ENCODE measurements around the gene AMBRA1.

AMBRA1 gene

DNA sequence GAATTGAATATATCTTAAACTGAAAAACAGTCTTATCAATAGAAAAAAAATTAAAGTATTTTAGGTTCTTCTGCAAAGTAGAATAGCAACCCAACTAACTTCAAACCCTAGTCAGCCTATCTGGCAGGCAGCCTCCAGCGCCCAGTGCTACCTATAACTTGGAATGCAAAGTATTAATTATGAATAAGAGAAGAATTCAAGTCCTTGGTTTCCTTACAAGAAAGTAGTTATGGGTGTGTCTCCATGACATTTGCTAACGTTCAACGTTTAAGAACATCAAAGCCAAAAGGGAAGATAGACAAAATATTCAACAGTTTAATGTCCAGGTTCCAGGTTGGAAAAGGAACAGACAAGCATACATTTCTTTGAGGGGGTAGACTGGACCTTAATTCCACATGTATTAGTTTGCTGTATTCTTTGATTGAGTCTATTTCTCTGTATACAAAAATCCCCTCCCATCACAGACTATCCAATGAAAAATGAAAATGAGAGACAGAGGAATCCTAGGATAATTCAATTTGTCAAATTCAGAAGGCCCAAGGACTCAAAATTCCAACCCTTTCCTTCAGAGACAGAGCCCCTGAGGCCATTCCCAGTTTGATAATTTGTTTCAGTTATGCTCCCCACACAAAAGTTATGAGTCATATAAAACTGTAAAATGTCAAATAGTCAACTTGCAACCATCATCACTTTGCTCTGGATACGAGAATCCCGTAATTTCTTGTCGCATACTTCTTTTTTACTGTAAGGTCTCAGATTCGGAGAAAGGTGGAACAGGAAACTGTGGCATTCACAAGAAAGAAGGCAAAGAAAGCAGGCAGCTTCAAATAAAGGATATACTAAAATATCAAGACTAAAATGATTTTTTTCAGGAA is 118.5 kb downstream of the AMBRA1 start:
- DNase-seq (ENCODE audit: low spot score), result no peak

DNA sequence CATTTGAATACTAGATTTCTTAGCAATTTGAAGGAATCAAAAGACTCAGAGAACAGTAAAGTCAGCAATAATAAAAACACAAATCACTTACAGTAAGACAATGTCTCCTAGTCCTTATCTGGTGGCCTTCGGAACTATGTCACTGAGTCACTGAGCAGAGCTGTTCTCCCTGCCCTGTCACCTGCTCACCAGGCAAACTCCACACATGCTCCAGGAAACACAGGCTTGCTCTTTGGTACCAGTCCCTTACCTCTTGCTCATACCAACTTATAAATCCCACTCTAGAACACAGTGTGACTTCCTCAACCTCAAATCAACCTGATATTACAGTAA is 121.2 kb downstream of the AMBRA1 start:
- DNase-seq (ENCODE audit: low spot score), result no peak

DNA sequence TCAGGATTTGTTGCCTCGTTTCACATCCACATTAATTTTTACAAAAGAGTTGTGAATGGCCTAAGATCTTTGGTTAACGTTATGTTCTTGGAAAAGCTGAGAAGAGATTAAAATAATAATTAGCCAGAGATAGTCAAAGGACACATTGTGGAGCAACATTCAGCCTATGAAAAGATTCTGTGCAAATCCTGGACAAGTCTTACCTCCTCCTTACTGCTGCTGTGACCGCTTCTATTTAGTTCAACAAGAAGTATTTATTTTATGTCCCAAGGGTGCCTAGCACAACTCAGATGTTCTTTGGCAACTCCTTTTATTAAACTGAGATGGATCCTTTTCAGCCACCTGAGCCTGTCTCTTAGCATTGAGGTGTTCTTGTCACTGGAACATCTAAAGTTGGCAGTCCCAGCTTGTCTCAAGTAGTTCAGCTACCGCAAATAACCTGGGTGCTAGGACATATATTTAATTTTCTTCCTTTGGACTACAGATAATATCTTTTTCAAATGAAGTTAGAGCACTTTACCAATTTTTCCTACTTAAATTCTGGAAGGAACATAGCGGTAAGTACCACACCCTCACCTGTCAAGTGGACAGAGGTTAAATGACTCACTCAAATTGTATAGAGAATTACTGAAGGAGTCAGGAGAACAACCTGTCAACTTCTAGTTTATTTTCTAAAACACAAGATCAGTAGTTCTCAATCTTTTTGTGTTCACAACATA is 121.7 kb downstream of the AMBRA1 start:
- DNase-seq (ENCODE audit: low spot score), result no peak

DNA sequence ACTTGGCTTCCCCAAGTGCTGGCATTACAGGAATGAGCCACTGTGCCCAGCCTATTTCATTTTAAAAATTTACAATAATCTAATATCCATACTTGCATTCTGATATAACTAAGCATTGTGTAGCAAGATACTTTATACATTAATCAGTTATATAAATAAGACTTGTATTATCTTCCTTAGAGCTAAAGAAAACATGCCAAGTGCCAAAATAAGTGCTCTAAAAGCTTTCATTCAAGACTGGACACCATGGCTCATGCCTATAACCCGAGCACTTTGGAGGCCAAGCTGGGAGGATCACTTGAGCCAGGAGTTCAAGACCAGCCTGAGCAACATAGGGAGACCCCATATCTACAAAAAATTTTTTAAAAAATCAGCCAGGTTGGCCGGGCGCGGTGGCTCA is 123.9 kb downstream of the AMBRA1 start:
- DNase-seq (ENCODE audit: low spot score), result no peak

DNA sequence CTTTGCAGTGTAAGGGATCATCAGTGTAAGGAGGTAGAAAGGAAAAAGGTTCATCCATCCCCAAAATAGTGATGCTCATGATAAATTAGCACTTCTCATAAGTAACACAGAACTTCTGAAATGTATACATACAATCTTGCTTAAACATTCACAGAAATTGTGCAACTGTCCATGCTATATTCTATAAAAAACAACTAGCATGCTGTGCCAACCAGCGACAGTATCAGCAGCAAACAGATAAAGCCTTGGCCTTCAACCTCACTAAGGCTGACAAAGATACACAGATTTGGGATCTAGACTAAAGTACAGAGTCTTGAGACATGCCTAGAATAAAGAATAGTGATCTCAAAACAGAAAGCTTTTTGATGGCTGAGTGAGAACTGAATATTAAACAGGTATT is 128.1 kb downstream of the AMBRA1 start:
- DNase-seq (ENCODE audit: low spot score), result no peak

DNA sequence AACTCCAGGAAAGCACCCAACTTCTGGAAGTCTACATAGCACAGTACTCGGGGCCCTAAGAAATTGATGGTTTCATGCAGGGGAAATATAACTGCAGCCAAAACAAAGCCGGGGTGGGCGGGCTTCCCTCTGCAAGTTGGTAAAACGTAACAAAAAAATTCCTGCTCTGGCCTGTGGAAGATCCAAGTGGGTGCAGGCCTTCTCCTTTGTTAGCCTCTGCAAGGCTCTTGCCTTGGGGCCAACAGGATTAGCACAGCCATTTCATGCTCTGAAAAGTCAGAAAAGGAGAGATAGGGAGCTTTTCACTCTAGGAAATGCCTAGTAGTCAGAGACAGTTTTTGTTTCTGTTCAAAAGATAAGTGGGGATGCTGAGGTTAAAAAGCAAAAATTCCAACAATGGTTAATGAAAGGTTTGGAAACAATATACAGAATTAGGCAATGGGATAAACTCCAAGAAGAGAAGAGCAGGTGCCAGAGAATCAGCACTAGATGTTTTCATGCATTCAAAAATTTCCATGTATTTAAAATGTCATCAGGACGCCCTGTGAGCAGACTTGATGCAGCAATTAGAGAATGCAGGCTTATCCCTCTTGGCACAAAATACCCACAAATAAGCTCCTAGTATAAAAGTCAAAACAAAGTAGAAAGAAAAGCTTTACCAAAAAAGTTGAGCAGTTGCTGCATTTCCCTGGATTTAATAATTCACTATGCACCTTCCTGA is 130.0 kb downstream of the AMBRA1 start:
- DNase-seq (ENCODE audit: low spot score), result no peak

DNA sequence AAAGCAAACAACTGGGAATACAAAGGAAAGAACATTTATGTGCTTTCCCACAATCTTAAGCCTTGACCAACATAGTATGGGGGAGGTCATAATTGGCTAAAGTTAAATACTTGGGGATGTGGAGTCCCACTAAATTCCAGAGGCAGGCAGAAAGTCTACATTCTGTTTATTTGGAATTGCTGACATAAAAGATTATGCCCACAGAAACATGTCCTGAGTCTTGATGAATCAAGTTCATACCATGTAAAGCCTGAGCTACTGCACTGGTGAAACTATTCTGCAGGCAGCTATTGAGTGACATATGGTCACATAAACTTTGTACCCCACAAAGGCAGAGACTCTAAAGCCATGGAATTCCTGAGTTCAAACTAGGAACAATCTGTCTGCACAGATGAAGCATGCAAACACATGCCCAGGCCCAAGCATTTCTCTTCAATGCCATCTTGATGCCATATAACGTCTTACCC is 132.3 kb downstream of the AMBRA1 start:
- DNase-seq (ENCODE audit: low spot score), result no peak

DNA sequence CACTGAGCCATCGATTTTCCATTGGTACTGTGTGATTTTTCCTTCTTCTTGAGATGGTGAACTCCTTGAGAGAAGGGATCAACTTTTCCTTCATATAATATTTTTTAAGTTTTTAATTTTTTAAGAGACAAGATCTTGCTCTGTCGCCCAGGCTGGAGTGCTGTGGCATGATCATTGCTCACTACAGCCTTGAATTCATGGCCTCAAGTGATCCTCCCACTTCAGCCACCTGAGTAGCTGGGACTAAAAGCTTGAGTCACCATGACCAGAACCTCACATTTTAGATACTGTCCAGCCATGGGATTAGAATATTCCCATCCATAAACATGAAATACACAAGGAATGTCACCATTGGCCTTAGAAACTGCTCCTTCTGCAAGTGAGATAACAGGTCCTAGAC is 135.3 kb downstream of the AMBRA1 start:
- DNase-seq (ENCODE audit: low spot score), result no peak

DNA sequence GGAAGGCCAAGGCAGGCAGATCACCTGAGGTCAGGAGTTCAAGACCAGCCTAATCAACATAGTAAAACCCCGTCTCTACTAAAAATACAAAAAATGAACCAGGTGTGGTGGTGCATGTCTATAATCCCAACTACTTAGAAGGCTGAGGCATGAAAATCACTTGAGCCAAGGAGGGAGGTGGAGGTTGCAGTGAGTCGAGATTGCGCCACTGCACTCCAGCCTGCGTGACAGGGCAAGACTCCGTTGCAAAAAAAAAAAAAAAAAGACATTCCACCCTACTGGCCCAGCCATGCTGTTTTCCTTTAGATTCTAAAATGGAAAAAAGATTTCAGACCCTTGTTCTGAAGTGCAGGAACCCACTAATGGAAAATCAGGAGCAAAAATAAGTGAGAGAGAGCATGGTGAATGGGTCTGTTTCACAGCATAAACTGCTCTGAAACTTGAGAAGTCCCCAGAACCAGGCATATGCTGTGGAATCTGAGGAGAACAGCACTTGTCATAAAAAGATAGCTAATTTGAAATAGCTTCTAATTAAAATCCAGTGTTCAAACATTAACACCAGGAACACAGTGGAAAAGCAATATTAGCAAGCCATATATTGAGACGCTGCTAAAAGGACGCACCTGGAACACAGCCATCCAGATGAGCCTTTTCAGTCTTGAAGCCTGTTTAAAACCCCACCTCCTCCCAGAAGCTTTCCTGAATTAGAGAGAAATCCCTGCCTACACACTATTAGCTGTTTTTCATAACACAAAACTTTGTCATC is 136.0 kb downstream of the AMBRA1 start:
- DNase-seq (ENCODE audit: low spot score), result no peak

DNA sequence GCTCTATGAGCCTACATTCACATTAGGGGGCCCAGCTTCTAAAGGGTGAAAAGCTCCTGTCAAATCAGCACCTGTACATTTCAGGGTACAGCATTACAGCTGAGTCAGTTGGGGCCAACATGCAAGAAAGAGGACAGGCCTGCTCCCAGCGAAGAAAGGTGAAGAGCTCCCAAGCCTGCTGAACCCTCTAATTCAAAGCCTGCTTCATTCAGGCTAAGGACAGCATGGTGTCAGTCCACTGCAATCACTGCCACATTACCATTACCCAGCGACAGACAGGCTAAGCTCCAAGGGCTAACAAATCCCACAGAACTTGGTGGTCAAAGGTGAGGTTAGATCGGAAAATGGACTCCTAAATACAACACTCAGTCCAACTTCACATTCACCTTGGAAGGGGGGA is 136.8 kb downstream of the AMBRA1 start:
- no peak for DNase-seq (ENCODE audit: low spot score)

DNA sequence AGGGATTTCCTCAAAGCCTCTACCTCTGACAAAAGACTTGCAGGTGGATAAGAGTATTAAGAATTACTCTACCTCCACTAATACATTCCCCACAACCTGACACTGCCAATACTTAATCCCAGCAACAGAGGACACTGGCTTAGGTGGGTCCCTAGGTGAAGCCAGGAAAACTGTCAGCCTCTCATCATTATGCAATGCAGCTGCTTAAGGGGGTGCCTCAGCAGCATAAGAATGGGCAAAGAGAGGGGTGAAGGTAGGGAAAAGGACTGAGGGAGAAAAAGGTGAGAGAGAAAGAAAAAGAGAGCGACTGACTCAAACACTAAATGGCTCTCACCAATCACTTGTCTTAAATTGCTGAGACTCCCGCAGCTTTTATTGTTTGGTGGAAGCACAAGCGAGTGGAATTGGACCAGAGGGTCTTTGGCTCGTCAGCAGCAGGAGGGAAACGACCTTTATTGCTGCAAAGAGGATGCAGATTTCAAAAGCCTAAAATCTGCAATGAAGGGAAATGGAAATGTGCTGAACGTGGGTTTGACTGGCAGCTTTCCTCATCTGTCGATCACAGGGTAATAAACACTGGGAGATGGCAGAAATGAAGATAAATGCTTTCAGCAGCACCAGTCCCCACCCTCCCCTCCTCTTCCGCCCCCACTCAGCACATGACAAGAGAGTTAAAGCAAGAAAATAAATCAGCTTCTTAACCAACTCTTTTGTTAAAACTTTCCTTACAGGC is 137.4 kb downstream of the AMBRA1 start:
- no peak for DNase-seq (ENCODE audit: low spot score)

DNA sequence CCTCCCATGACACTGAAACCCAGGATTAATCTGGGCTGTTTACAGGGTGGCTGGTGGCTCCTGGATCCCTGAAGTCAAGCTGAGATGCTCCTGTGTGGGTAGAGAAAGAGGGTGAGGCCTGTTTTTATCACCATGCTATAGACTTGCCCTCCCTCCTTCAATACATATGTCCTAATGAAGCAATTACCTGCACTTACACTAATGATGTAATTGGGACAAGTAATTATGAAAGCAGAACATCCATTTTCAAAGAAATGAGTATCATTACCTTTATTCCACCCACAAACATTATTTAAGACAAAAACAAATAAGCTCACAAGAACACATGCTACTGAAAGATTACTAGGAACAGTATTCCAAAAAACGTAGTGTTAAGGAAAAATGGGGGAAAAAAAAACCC is 138.0 kb downstream of the AMBRA1 start:
- no peak for DNase-seq (ENCODE audit: low spot score)

DNA sequence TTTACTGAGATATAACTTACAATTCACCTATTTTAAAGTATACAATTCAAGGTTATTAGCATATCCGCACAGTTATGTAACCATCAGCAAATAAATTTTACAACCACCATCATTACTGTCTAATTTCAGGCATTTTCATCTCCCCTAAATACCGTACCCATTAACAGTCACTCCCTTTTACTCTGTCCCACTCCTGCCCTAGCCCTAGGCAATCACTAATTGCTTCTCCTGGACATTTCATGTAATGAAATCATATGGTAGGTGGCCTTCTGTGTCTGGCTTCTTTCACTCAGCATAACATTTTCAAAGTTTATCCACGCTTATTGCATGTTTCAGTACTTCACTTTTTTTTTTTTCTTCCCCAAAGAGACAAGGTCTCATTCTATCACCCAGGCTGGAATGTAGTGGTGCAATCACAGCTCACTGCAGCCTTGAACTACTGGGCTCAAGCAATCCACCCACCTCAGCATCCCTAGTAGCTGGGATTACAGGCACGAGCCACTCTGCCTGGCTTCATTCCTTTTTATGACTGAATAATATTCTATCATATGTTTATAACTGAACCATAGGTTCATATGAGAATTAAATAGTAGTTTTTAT is 140.8 kb downstream of the AMBRA1 start:
- DNase-seq (ENCODE audit: low spot score), result no peak

DNA sequence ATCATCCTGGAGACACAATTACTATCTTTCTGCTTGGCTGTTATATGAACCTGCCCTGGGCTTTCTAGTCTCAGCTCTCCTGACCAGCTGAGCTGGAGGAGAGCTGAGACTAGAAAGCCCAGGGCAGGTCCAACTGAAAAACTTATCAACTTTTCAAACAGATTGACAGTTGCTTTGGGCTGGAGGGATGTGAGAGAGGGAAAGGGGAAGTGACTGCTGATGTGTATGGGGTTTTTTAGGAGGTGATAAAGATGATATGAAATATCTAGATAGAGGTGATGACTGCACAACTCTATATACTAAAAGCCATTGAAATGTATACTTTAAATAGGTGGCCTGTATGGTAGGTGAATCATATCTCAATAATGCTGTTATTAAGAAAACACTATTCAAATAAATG is 142.1 kb downstream of the AMBRA1 start:
- DNase-seq (ENCODE audit: low spot score), result no peak

DNA sequence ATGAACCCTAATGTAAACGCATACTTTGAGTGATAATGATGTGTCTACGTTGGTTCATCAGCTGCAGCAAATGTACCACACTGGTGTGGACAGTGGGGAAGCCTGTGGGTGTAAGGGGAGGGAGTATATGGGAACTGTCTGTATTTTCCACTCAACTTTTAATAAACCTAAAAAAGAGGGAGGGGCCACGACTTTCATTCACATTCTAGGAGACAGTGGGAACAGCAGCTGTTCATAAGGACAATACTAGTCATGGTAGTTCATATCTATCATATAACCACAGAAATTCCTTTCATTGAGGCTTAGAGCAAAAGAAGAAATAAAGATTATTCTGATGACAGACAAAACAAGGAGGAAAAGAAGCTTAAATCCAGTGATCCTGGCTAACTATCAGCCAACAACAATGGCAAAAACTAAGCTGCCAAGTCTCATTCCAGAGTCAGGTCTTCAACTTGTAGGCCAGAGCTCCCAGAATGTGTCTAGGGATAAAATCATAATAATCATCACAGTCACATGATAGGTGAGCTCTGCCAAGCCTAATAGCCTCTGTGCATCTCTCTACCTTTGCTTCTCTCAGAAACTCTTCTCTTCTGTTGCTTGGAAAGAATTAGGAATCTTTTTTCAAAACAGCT is 142.9 kb downstream of the AMBRA1 start:
- peak; percentile 28 for DNase-seq (ENCODE audit: low spot score)

DNA sequence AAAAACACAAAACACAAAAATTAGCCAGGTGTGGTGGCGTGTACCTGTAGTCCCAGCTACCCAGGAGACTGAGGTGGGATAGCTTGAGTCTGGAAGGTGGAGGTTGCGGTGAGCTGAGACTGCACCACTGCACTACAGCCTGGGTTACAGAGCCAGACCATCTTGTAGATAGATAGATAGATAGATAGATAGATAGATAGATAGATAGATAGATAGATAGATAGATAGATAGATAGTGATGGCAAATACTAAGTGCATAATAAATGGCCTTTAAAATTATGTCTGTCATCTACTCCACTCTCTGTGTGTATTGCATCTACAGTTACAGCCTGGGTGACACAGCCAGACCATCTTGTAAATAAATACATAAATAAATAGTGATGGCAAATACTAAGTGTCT is 146.3 kb downstream of the AMBRA1 start:
- DNase-seq (ENCODE audit: low spot score), result no peak

DNA sequence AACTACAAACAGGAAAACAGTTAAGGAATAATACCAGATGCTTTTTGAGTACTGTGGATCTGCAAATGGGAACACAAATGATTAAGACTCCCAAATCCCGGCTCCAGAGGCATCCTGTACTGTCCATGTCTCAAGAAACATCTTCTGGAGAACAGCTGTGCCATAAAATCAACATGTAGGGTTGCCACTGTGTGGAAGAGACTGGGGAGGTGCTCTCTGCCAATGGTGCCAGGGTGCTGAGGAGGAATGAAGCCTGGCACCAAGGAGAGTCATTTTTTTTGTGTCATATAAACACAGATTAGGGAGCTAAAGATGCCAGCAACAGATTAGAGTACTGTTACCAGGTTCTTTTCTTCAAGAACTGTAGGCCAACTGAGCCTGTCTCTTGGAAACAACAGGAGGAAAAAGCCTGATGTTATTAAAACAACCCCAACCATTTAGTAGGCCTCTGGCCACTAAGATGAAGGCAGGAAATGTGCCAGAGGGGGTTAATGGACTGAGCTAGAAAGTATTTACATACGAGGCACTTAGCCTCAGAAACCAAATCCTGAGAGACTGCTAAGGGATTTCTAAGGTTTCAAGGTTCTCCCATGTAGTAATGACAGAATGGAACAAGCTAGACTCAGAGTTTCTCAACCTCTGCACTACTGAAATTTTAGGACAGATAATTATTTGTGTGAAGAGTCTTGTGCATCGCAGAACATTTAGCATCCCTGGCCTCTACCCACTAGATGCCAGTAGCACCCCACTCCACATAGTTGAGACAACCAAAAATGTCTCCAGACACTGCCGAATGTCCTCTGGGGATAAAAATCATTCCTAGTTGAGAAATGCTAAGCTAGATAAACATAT is 147.7 kb downstream of the AMBRA1 start:
- DNase-seq (ENCODE audit: low spot score), result no peak

DNA sequence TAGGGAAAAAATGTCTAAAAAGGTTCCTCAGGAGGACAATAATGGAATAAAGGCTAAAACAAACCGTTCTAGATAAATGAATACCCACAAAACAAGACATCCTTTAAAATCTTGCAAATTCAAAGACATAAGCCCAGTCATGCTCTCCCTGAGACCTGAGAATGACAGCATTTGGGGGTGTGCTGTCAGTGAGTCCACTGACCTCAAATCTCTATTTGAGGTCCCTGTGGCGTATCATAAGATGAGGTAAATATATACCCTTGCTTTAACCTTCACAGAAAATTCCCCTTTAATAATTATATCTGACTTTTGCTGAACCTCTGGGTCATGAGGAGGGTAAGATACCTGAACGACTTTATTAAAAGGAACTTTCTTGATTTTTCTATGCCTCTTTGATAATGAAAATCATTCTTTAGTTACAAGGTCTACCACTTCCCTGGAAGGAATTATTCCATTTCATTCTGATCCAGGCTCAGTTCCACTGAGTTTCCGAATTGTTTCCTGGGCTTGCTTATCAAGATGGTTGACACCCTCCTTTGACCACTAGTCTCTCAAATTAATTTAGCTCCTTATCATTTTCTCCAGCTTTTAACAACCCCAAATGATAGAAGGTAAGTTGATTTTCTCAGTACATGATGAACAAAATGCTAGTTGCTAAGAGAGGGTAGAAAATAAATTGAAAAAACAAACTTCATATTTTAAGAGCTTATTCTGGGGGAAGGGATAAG is 148.5 kb downstream of the AMBRA1 start:
- DNase-seq (ENCODE audit: low spot score), result no peak

DNA sequence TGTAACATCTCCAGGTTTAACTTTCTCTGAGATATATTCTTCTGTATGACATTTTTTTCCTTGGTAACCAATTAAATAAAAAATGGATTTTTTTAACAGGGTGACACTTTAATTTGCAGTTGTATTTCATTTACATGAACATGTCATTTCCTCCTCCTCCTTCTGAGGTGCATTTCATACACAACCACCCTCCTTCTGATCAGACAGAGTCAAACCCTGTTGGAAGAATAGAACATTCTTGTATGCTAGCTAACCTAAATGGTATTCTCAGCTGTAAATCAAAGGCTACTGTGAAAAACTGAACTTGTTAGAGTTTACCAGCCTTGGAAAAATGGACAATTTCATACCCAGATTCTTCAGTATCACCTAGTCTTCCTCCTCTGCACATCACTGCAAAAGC is 149.5 kb downstream of the AMBRA1 start:
- DNase-seq (ENCODE audit: low spot score), result no peak

All from AG20443 (cell line).